NCI-H2227 treated with DMSO at 0.1 percent for 48 hours (cell line): Measurements from ENCODE around the gene LNX1.

Experiments
- DNase-seq: peaks from one replicate; lab custom pipeline; 2025; lab: John Stamatoyannopoulos, UW

The LNX1 gene

DNA sequence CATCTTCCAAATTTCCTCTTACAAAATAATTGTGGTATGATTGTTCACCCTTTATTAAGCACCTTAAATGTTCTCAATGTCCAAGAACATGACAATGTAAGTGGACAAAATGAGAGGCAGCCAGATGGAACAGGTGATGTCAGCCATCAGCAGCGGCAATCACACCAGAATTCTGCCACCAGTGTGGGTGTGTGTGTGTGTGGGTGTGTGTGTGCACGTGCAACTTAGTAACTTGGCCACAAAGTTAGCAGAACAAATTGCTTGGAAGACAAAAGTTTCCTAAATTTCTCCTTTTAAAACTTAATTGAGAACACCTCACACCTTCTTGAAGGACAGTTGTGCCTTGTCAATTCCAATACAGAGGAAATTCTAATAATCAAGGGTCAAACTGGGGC lies 18.7 kb downstream of the LNX1 start:
- DNase-seq = no peak

DNA sequence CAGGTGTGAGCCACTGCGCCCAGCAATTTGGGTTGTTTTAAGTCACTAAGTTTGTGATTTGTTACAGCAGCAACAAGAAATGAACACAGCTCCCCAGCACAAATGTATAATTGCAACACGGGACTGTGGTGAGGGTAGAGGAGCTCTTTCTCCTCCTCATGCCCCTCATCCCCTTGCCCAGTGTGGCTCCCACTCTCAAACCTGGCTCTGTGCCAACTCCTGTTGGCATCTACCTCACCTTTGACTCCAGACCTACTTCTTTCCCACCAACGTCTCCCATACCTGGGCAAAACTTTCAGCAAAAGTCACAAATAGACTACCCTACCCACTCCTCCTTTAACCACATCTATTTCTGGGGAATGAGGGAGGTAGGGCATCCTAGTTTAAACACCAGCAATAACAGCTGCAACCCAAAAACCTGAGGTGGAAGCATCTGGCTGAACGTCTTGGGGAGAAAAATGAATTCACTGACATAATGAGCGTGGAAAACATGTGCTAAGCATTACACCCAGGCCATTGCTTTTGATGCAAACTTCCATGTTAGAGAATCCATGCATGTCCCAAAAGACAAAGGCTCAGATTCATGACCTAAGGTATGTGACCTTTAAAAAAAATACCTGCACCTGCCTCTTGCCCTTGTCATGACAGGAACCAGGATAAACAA lies 19.2 kb downstream of the LNX1 start:
- DNase-seq = no peak

DNA sequence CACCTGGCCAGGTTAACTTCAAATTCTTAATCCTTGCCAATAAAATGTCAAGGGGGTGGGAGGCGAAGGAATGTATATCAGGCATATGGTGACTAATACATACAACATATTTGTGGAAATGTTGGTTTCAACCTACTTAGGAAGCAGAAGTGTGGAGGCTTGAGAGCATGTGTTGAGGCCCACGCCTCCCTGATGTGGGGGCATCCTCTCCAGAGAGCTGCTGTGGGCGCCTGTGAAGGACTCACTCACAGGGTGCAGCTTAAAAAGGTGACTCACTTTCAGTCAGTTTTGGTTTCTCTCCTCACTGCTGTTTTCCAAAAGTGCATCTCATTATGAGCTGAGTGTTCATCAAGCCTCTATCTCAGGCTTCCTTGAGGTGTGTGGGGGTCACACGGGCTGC lies 27.5 kb downstream of the LNX1 start:
- DNase-seq = no peak

DNA sequence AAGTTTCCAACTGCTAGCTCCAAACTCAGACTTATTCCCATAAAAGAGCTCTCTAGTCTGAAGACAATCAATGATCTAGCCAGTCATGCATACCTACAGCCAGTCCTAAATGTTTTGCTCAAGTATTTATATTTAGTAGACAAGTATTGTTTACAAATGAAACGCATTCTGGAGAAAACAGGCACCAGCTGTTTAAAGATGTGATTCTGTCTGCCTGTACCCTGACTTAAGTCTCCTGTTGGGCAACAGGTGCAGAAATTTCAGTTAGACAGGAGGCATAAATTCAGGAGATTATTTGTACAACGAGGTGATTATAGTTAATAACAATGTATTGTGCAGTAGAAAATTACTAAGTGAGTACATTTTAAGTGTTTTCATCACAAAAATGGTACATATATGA lies 28.9 kb downstream of the LNX1 start:
- DNase-seq = no peak

DNA sequence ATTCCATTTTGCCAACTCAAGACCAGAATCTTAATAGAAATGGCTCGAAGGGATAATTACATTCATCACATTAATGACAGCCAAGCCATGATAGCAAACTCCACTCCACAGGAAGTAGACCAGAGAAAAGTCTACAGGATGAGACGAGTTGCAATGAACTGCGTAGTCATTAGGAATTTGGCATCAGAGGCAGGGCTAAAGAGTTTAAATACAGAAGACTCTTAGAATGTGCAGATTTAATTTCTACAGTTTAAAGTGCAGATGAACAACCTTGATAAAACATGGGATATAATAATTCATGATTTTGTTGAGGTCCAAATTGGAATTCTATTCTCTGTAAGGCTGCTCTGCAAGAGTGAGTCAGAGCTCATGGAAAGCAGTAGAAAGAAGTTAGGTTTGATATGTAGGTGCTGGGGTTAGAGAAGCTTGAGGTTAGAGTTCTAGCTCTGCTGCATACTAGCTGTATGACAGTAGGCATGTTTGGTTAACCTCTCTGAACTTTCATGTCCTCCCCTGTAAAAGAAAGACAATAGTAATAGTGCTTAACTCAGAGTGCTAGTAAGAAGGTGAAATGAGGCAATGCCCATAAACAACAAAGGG lies 32.2 kb downstream of the LNX1 start:
- no peak for DNase-seq

DNA sequence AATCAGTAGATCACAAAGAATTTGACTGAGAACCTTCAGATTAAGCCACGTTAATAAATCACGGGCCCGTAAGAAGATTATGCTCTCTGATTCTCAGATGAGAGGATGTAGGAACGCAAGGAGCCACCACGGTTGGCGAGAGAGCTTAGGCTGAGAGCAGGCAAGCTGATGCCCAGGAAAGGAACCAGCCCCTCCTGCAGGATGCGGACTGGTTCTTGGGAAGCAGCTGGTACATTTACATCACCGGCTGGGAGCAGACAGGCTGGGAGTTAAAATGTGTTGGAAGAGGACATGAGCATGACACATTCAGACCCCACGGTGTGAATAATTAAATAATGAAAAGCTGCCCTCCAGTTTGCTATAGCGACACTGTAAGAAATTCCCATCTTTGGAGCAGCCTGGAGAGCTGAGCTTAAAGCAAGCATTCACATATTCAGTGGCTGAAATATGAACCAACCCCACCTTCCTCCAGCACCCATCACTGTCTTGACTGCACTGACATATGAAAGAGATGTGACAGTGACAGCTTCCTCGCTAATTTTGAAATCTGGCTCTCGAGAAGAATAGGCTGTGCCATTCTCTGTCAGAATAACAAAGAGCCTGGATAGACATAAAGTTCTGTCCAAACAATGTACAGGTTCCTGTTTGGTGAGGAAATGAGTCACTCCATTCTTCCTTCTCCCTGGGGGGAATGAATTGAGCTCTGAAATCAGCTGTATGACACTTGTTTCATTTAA lies 33.1 kb downstream of the LNX1 start:
- peak; percentile 57 for DNase-seq

DNA sequence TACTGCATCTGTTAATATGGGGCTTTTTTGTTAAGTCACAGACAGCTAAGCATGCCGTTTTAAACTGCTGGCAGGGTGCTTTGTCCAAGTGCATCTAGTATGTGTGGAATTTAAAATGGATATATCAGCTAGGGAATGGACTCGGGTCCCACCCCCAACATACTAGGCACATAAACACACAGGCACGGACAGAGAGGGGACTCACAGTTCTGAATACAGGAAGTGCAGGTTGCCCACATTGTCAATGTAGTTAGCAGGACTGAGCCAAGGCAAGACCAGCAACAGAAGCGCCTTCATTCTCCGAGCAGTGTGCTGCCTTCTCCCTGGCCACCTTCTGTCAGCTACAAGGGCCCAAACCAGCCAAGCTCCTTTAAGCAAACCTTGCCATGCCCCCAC lies 33.6 kb downstream of the LNX1 start:
- peak; percentile 57 for DNase-seq

DNA sequence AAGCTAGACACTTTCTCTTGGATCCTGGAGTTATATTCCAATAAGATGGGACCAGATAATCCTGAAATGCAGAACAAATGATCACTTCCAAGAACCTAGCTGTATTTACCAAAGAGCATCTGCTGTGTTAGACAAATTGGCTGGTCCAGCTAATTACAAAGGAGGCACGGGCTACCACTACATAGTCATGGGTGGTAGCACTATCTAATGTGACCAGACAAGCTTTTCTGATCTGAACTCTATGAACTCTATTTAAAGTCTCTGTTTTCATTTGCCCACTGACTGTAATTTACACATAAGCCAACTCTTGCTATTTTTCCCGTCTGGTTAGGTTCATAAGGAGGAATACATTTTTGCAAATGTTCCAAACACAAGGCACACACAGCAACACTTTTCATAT lies 34.6 kb downstream of the LNX1 start:
- DNase-seq = no peak

DNA sequence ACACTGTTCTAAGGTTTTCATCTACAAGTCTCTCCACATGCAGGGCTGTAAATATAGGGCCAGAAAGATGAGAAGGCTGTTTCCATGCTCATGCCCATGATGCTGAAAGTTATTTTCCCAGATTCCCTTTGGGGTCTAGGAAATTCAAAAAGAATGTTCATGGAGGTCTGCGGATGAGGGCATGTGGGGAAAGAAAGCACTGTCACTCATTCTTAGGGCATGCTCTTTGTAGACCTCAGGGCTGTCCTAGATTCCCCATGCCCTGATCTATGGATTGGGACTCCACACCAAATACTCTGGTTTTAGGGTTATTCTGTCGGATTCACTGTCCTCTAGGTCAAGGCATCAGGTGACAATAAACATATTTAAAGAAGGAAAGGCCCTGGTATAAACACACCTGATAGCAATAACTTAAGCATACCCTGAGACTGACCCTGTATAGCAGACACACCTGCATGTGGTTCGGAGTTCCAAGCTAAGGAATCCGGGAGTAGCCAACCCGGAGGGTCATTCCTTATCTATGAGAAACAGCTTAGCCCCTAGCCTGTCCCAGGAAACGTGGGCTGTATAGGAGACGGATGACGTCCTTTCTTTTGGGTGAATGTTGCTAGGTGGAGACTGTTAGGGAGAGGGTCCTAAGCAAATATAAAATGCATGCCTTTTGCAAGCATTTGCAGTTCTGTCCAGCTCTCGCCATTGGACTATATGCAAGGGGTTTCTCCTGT lies 37.6 kb downstream of the LNX1 start:
- no peak for DNase-seq

DNA sequence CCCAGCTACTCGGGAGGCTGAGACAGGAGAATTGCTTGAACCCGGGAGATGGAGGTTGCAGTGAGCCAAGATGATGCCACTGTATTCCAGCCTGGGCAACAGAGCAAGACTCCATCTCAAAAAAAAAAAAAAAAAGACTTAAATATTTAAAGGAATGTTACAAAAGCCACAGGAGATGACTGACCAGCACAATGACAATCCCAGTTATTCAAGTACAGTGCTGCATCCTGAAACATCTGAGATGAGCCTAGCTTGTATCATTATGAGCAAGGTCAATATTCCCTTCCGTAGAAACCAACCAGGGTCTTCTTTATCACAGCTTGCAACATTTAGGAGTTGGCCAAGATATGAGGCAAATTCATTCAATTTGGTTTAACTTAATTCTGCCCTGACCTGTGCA lies 38.6 kb downstream of the LNX1 start:
- no peak for DNase-seq

DNA sequence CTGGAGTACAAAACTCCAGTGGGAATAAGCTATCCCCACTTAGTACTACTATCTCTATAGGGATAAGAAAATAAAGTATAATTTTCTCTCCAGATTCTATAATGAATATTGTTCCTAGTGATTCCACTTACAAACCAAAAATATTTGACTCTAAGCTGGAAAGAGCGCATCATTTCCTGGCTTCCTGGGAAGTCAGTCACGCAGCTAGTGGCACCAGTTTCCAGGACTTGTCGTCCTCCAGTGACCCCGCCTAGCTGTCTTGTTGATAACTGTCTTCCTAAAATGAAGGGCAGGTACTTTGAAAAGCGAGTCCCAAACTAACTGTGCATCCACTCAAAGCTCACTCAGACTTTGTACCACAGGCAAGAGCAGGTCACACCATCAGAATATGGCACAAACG lies 39.3 kb downstream of the LNX1 start:
- DNase-seq = no peak

DNA sequence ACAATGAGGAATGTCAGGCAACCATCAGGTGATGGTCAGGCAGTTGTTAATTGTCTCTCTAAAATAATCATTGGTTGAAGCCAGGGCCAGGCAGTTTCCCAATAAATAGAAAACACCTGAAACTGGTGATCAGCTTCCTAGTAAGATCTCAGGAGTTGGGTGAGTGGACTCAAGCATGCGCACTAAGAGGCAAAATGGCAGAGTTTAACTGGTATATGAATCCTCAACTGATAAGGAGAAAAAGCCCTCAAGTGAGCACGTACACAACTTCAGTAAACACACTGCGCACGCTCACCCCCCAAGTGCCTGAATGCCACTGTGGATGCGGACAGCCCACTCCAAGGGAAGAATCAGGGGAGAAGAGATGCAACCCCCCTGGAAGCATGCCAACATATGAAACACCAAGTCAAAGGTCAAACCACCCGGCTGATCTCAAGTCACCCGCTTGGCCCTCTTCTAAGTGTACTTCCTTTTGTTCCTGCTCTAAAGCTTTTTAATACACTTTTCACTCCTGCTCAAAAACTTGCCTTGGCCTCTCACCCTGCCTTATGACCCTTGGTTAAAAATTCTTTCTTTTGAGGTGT lies 39.9 kb downstream of the LNX1 start:
- DNase-seq = no peak

DNA sequence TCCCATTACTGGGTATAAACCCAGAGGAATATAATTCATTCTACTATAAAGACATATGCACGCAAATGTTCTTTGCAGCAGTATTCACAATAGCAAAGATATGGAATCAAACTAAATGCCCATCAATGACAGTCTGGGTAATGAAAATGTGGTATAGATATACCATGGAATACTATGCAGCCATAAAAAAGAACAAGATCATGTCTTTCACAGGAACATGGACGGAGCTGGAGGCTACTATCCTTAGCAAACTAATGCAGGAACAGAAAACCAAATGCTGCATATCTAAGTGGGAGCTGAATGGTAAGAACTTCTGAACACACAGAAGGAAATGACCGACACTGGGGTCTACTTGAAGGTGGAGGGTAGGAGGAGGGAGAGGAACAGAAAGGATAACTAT lies 42.6 kb downstream of the LNX1 start:
- no peak for DNase-seq

DNA sequence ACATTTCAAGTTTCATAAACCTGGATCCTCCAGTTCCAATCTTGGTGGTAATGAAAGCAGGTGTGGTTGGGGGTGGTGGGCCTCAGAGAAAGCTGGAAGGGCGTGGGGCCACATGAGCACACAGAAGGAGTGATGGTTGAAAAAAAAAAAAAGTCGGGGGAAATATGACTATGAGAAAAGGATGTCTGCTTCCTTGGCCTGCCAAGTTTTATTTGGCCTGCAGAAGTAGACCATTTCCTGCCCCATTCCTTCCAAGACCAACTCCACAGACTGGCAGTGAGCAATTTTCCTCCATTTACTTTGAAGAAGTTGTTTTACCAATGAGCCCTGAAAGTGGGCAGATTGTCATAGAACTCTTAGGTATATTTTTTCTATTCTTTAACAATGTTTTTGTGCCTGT lies 43.3 kb downstream of the LNX1 start:
- DNase-seq = no peak

DNA sequence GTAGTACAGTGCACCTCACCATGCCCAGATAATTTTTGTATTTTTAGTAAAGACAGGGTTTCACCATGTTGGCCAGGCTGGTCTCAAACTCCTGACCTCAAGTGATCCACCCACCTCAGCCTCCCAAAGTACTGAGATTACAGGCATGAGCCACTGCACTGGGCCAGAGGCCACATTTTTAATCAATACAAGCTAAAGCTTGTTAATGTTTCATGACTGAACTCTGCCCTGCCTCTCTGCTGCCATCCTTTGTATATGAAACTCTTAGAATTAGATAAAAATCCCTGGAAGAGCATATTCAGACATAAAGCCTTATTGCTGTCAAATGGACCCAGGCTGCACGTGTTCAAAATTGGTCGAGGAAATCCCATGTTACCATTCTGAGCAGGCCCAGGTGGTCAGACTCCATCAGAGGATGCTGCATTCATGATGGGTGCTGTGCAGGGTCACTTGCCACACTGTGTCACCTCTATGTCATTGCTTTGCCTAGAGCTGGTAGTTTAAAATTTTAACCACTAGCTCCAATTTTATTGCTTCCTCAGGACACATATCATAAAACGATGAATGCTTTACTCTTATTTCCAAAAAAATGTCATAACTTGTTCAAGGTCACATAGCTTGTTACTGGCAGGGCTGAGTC lies 45.2 kb downstream of the LNX1 start:
- no peak for DNase-seq

DNA sequence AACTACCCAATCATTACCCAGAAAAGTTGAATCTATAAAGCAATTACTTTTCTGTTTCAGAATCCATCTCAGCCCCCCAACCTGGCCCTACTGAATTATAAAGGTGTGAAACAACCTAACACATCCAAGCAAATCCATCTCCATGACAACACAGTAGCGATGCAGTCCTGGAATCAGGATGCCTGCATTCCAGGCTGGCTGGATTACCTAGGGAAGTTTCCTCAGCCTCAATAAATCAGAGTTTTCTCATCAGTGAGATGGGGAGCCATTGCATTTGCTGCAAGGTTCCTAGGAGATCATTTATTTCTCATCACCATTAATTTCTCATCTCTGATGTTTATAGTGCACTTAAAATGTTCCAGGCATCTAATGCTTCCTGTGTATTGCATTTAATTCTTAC lies 46.0 kb downstream of the LNX1 start:
- DNase-seq = no peak

DNA sequence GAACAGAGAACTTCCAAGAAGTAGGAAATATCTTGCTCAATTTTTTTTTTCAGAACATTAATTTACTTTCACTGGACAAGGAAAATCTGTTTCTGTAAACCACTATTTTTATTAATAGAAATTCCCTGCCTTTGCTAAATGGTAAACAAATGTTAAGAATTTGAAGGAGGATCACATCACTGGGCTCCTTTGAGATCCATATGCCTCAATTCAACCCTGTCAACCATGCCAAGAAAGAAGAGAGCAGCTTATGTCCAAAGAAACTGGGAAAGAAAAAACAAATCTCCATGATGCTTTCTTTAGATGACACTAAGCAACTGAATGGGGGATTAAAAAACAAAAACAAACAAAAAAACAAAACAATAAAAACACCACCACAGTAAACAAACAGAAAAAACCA lies 47.7 kb downstream of the LNX1 start:
- no peak for DNase-seq

DNA sequence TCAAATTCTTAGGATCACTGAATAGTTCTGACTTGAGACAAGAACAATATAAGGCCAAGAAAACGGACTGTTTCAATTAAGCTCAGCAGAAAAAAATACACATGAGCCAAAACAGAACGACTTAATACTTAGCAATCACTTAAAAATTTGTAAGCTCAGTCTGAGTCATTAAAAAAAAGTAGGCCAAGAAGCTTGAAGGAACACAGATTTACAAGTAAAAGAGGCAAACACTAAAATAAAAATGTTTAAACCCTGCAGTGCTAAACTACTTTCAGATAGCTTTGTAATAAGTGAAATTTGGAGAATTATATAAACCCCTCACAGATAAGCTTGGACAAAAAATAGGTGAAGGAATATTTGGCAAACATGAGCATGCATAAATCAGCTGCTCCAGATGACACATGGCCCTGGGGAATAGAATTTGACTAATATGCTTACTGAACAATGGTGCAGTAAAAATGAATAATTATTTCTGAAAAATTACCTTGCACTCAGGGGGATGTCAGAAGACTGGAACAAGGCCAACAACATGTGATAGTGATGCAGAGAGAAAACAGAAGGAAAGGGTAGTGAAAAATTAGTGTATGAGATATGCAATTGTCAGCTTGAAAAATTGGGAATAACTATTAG lies 49.6 kb downstream of the LNX1 start:
- no peak for DNase-seq

DNA sequence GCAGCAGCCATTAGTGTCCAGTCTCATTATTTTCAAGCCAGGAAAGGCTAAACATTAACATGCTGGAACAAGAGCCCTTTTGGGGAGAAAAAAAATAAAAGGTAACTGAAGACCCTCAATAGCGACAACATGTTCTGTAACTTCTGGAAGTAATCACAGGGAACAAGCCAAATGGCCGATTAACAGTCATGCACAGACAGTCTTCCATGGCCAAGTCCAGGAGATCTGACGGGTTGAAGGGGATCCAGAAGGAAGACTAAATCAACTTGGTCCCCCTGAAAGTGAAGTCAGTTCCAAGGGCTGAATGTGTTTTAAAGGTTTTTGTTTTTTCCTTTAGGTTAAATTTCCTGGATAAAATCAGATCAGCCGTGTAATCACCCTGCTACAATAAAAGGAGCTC lies 52.5 kb downstream of the LNX1 start:
- no peak for DNase-seq

DNA sequence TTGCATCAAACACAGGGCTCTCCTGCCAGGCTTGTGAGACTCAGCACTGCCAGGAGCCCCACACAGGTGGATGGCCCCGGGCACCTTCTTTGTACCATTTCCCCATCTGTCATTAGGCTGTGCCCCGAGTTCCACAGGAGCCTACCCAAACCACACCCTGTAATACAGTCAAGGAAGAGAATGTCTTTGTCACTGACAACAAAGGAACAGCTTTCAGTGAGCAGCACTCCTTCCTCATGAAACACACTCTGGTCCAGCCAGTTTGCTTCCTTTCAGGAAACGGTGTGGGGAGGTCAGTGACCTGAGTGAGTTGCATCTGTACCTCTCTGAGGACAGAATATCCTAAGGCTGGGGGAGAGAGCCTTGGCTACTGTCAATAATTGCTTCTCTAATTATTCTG lies 53.7 kb downstream of the LNX1 start:
- DNase-seq = no peak

DNA sequence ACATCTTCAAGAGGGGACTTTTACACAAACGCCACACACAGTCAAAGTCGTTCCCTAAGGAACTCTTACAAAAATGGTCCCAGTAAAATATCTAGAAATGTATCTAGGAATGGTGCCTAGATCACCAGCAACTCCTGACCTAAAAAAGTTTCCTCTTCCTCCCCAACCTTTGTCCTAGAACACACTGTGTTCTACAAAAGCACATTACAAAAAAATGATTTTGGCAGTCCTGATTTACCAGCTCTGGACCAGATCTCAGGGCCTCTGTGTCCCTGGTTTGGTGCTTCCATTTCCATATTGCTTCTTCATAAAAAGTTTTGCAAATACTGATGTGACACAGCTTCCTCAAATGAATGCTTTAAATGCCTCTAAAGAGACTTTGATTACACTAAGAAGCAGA lies 55.0 kb downstream of the LNX1 start:
- no peak for DNase-seq

DNA sequence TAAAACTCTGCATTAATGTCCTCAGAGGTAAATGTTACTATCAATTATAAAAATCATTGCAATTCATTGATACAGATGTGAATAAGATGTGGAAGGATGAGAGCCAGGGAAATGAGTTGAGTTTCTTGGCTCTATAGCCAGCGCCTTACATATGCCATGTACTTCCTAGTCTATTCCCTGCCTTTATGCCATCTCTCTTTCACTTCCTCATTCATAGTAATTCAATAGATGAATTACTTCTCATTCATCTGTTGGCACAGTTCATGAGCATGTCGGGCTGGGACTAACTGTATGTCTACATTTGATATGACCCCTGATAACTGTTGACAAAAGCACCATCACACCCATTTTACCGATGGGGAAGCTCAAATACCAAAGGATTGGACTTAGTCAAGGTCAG lies 55.7 kb downstream of the LNX1 start:
- DNase-seq = no peak
